PC-3 (cell line): ENCODE results near the gene ZHX3. TPM values are rescaled to one million over a fixed set of nuclear protein-coding genes. Genes with fewer than 3 reads are reported as not detected.

Experiments
- ATAC-seq: fragments of 200-7000 bp; cut with Tn5 transposase; 2 replicates; pipeline ENCODE4 v1.9.1; 2020; ENCODE audit warnings: mild to moderate bottlenecking, moderate library complexity
- BruUV-seq: library from RNA; stranded (reverse); fragments of 400-500 nt; replicated peaks from 2 replicates; lab custom pipeline; 2021; lab: Mats Ljungman, UMichigan
- CTCF ChIA-PET: fragments of 300-600 bp; sonication (Branson Sonifier 250); formaldehyde crosslinking; loops from one replicate; lab custom pipeline; 2022; ENCODE audit warnings: antibody characterized with exemption; lab: Charles Lee
- POLR2A ChIA-PET: fragments of 300-600 bp; sonication (Branson Sonifier 250); formaldehyde crosslinking; loops from one replicate; lab custom pipeline; 2022; ENCODE audit warnings: antibody characterized with exemption; ENCODE audit not compliant: unreplicated experiment; lab: Charles Lee
- DNase-seq: peaks from one replicate; pipeline ENCODE4 v3.0.0-alpha.2; 2015
- H2AFZ ChIP-seq: fragments of 300-600 bp; sonication (generic); 2 replicates; pipeline ENCODE4 v1.6.0; 2016; ENCODE audit warnings: antibody characterized with exemption, low read length
- H3F3A ChIP-seq: fragments of 300-600 bp; sonication (generic); one replicate; pipeline ENCODE4 v1.6.0; 2017; ENCODE audit warnings: antibody characterized with exemption, low read length, control low read depth, mild to moderate bottlenecking; ENCODE audit not compliant: unreplicated experiment
- H3K27ac ChIP-seq: fragments of 300-600 bp; sonication (generic); 2 replicates; pipeline ENCODE4 v1.5.1; 2016; ENCODE audit warnings: mild to moderate bottlenecking, low read length
- H3K27me3 ChIP-seq: fragments of 300-600 bp; sonication (generic); 2 replicates; pipeline ENCODE4 v1.6.1; 2016; ENCODE audit warnings: low read length, mixed read lengths
- H3K36me3 ChIP-seq: fragments of 300-600 bp; sonication (generic); 2 replicates; pipeline ENCODE4 v1.6.1; 2016; ENCODE audit warnings: low read depth, mixed run types, low read length, mixed read lengths
- H3K4me1 ChIP-seq: fragments of 300-600 bp; sonication (generic); 2 replicates; pipeline ENCODE4 v1.5.1; 2016; ENCODE audit warnings: low read length; ENCODE audit not compliant: insufficient read depth
- H3K4me2 ChIP-seq: fragments of 300-600 bp; sonication (generic); 2 replicates; pipeline ENCODE4 v1.6.0; 2016; ENCODE audit warnings: low read length
- H3K4me3 ChIP-seq: fragments of 300-600 bp; sonication (generic); 2 replicates; pipeline ENCODE4 v1.5.1; 2016; ENCODE audit warnings: mild to moderate bottlenecking, low read length, mixed read lengths
- H3K79me2 ChIP-seq: fragments of 300-600 bp; sonication (generic); 2 replicates; pipeline ENCODE4 v1.6.1; 2017; ENCODE audit warnings: low read length, mixed read lengths
- H3K9ac ChIP-seq: fragments of 300-600 bp; sonication (generic); 2 replicates; pipeline ENCODE4 v1.6.0; 2016; ENCODE audit warnings: mild to moderate bottlenecking, low read length
- H3K9me2 ChIP-seq: fragments of 300-600 bp; sonication (generic); replicated peaks from 2 replicates; pipeline ENCODE4 v1.6.1; 2016; ENCODE audit warnings: mixed run types, low read length, mixed read lengths
- H3K9me3 ChIP-seq: fragments of 300-600 bp; sonication (generic); 2 replicates; pipeline ENCODE4 v1.6.1; 2016; ENCODE audit warnings: low read length, mixed read lengths
- H4K20me1 ChIP-seq: fragments of 300-600 bp; sonication (generic); 2 replicates; pipeline ENCODE4 v1.6.1; 2016; ENCODE audit warnings: low read length, mixed read lengths
- EZH2 ChIP-seq: fragments of 300-600 bp; sonication (generic); IDR thresholded peaks from one replicate; pipeline ENCODE4 v1.6.1; 2017; ENCODE audit warnings: antibody characterized with exemption, mild to moderate bottlenecking, low read length; ENCODE audit not compliant: unreplicated experiment
- EZH2phosphoT487 ChIP-seq: fragments of 300-600 bp; sonication (generic); IDR thresholded peaks from 2 replicates; pipeline ENCODE4 v1.6.1; 2018; ENCODE audit warnings: mild to moderate bottlenecking, antibody characterized with exemption, low read length, borderline replicate concordance
- intact Hi-C: fragments of 100-400 bp; cut with micrococcal nuclease; formaldehyde crosslinking; loops from 2 replicates; pipeline ENCODE4 v1.9.0; 2023
- total RNA-seq: library from RNA; depleted of rRNA; stranded (reverse); fragments of >200 nt; gene quantifications from 2 replicates; pipeline ENCODE4 v1.2.3, GENCODE V29; 2014
- TF ChIP-seq, protein P1 (sequence below): fragments of 300-600 bp; sonication (generic); conservative IDR thresholded peaks from 2 replicates; pipeline ENCODE4 v1.5.1; 2017; ENCODE audit warnings: antibody characterized with exemption, low read depth, mild to moderate bottlenecking, low read length

ZHX3 gene
- total RNA-seq, 1 experiment from 2014 or later, result 14.0 TPM

DNA sequence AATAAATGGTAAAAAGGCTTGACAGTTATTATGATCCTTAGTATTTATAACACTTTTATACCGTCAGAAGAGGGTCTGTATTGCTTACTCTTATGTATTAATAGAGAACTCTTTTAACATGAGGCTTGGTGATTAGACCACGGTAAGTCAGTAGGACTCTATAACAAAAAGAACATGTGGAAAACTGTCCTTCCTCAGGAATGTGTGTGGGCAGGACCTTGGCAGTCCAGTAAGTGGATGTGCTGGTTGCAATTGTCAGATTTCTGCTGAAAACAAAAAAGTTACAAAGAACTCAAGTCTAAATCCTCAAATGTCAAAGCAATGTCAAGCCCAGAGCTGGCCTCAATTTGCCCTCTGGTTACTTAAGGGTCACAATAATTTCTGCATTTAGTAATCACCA is 99.1 kb downstream of the ZHX3 start:
- BruUV-seq, result no TSS peak
- DNase-seq (no peak), ATAC-seq (no peak)
- POLR2A ChIA-PET, result interaction anchor here (0.7 kb wide), 1 partner anchor 35 kb away, joined by 3 read pairs; no protein-coding TSS in a partner anchor
- Histone ChIP-seq H3K9me3 (no peaks in the 10 kb centered on the region), H3K9me2 (no peaks in the 10 kb centered on the region), H2AFZ (no peak overlapping the region), H3K27me3 (no peaks in the 10 kb centered on the region), H4K20me1 (no peaks in the 10 kb centered on the region), H3K9ac (no peak overlapping the region), H3K4me3 (no peak overlapping the region), H3F3A (no peaks in the 10 kb centered on the region), H3K4me1 (peaks cover 4% of the 10 kb centered on the region), H3K4me2 (no peak overlapping the region), H3K79me2 (no peaks in the 10 kb centered on the region), H3K36me3 (no peaks in the 10 kb centered on the region), H3K27ac (no peak overlapping the region)
- intact Hi-C loops, result no loop called here
- CTCF ChIA-PET, result no interaction called here
- TF ChIP-seq, protein P1, sequence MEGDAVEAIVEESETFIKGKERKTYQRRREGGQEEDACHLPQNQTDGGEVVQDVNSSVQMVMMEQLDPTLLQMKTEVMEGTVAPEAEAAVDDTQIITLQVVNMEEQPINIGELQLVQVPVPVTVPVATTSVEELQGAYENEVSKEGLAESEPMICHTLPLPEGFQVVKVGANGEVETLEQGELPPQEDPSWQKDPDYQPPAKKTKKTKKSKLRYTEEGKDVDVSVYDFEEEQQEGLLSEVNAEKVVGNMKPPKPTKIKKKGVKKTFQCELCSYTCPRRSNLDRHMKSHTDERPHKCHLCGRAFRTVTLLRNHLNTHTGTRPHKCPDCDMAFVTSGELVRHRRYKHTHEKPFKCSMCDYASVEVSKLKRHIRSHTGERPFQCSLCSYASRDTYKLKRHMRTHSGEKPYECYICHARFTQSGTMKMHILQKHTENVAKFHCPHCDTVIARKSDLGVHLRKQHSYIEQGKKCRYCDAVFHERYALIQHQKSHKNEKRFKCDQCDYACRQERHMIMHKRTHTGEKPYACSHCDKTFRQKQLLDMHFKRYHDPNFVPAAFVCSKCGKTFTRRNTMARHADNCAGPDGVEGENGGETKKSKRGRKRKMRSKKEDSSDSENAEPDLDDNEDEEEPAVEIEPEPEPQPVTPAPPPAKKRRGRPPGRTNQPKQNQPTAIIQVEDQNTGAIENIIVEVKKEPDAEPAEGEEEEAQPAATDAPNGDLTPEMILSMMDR, result no peak
- no peak for TF ChIP-seq EZH2
- TF ChIP-seq EZH2phosphoT487, result no peak

DNA sequence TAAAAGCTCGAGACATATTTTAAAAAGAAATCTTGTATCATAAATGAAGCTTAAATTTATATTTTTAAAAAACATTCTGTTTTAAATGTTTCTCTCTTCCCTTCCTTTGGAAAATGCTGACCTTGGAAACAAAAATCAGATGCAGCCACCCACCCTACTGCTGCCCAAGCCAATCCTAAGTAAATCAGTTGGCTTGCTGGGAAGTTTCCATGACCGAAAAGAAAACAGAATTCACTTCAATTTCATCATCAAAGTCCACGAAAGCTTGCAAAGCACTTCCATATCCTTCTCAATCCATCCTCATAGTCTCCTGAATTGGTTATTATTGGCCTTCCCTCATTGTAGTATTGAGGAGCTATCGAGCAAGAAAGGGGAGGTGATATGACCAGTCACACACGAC is 100.1 kb downstream of the ZHX3 start:
- Histone ChIP-seq H2AFZ (no peak overlapping the region), H3K4me1 (peaks cover 13% of the 10 kb centered on the region), H3K27me3 (no peaks in the 10 kb centered on the region), H3K79me2 (no peaks in the 10 kb centered on the region), H3K4me2 (no peak overlapping the region), H3F3A (no peaks in the 10 kb centered on the region), H4K20me1 (no peaks in the 10 kb centered on the region), H3K27ac (no peak overlapping the region), H3K36me3 (no peaks in the 10 kb centered on the region), H3K9me3 (no peaks in the 10 kb centered on the region), H3K9me2 (no peaks in the 10 kb centered on the region), H3K9ac (no peak overlapping the region), H3K4me3 (no peak overlapping the region)
- DNase-seq (no peak), ATAC-seq (no peak)
- ChIA-PET CTCF (no interaction called here), POLR2A (no interaction called here)
- BruUV-seq, result no TSS peak
- TF ChIP-seq EZH2phosphoT487 (no peak), EZH2 (no peak)
- TF ChIP-seq, protein P1, result no peak
- intact Hi-C loops, result no loop called here

DNA sequence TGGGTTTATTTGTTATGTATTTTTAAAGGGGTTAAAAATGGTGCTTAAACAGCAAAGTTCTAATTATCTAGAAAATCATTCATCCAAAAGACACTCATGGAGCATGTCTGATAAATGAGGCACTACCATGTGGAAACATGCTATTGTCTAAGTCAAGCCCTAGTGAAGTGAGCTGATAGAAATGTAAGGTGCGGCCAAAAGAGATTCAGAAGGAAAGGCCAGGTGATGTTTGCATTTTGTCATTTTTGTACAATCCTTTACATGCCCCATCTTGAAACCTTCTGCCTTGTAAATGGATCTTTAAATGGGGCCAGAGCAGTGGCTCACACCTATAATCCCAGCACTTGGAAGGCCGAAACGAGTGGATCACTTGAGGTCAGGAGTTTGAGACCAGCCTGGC is 102.9 kb downstream of the ZHX3 start:
- Histone ChIP-seq H3K9me3 (no peaks in the 10 kb centered on the region), H3K4me3 (no peak overlapping the region), H3K36me3 (no peaks in the 10 kb centered on the region), H3K4me2 (no peak overlapping the region), H4K20me1 (no peaks in the 10 kb centered on the region), H3K79me2 (no peaks in the 10 kb centered on the region), H2AFZ (no peak overlapping the region), H3K9me2 (no peaks in the 10 kb centered on the region), H3K27ac (no peak overlapping the region), H3K9ac (no peak overlapping the region), H3F3A (no peaks in the 10 kb centered on the region), H3K27me3 (no peaks in the 10 kb centered on the region), H3K4me1 (peaks cover 13% of the 10 kb centered on the region)
- intact Hi-C loops, result no loop called here
- ChIA-PET CTCF (no interaction called here), POLR2A (no interaction called here)
- no TSS peak for BruUV-seq
- ATAC-seq (no peak), DNase-seq (no peak)
- TF ChIP-seq EZH2phosphoT487, result no peak
- TF ChIP-seq, protein P1, result no peak
- TF ChIP-seq EZH2, result no peak
